Measurements from ENCODE around the gene FBXO31. TPM values are rescaled to one million over a fixed set of nuclear protein-coding genes. Genes with fewer than 3 reads are reported as not detected.

The FBXO31 gene
- total RNA-seq, 1 donor from 2014 or later, result 27.1 TPM

GRCh38 chr16:87360862-87361610 lies 22.5 kb downstream of the FBXO31 start:
- intact Hi-C loops (cut with micrococcal nuclease), result no loop called here
- Mint-ChIP-seq H3K4me3 (no peak overlapping the region), H3K27ac (no peak overlapping the region), H3K27me3 (no peaks in the 10 kb centered on the region), H3K36me3 (ENCODE audit: low read depth) (peaks cover 57% of the 10 kb centered on the region), H3K9me3 (no peaks in the 10 kb centered on the region), H3K4me1 (peaks cover 9% of the 10 kb centered on the region)
- ATAC-seq (ENCODE audit: low read depth), result no peak
- POLR2A ChIA-PET, result interaction anchor here (0.6 kb wide), 1 partner anchor 22 kb away, joined by 3 read pairs; the partner anchor contains the start of gene FBXO31
- DNase-seq, result no peak
- CTCF ChIA-PET, result no interaction called here
- no peak for TF ChIP-seq CTCF (IDR thresholded peaks at IDR 0.05)

- H3K9me3 Mint-ChIP-seq, result no peaks in the 10 kb centered on the region
- no peak for TF ChIP-seq CTCF (IDR thresholded peaks at IDR 0.05)
- ATAC-seq (ENCODE audit: low read depth) (no peak), DNase-seq (no peak)
- peaks cover 3% of the 10 kb centered on the region for H3K4me1 Mint-ChIP-seq
- H3K36me3 Mint-ChIP-seq (ENCODE audit: low read depth), result peaks cover 56% of the 10 kb centered on the region
- ChIA-PET POLR2A (no interaction called here), CTCF (no interaction called here)
- H3K27me3 Mint-ChIP-seq, result no peaks in the 10 kb centered on the region
- no peak overlapping the region for H3K4me3 Mint-ChIP-seq
- intact Hi-C loops (cut with micrococcal nuclease), result no loop called here
- H3K27ac Mint-ChIP-seq, result no peak overlapping the region
Measured at GRCh38 chr16:87359121-87359520, 24.5 kb downstream of the FBXO31 start.

GRCh38 chr16:87358696-87359095 lies 24.9 kb downstream of the FBXO31 start:
- no peak for DNase-seq
- Mint-ChIP-seq H3K36me3 (ENCODE audit: low read depth) (peaks cover 55% of the 10 kb centered on the region), H3K27ac (no peak overlapping the region), H3K27me3 (no peaks in the 10 kb centered on the region), H3K9me3 (no peaks in the 10 kb centered on the region), H3K4me3 (no peak overlapping the region), H3K4me1 (peaks cover 2% of the 10 kb centered on the region)
- no peak for ATAC-seq (ENCODE audit: low read depth)
- intact Hi-C loops (cut with micrococcal nuclease), result no loop called here
- no peak for TF ChIP-seq CTCF (IDR thresholded peaks at IDR 0.05)
- ChIA-PET CTCF (no interaction called here), POLR2A (no interaction called here)

GRCh38 chr16:87358250-87358649 lies 25.3 kb downstream of the FBXO31 start:
- no peak overlapping the region for H3K27ac Mint-ChIP-seq
- no peaks in the 10 kb centered on the region for H3K4me1 Mint-ChIP-seq
- no peak overlapping the region for H3K4me3 Mint-ChIP-seq
- no peaks in the 10 kb centered on the region for H3K27me3 Mint-ChIP-seq
- no peak for TF ChIP-seq CTCF (IDR thresholded peaks at IDR 0.05)
- peaks cover 50% of the 10 kb centered on the region for H3K36me3 Mint-ChIP-seq (ENCODE audit: low read depth)
- ChIA-PET CTCF (no interaction called here), POLR2A (no interaction called here)
- ATAC-seq (ENCODE audit: low read depth), result no peak
- intact Hi-C loops (cut with micrococcal nuclease), result no loop called here
- no peaks in the 10 kb centered on the region for H3K9me3 Mint-ChIP-seq
- DNase-seq, result no peak

GRCh38 chr16:87356491-87356853 lies 27.1 kb downstream of the FBXO31 start:
- H3K36me3 Mint-ChIP-seq (ENCODE audit: low read depth), result peaks cover 49% of the 10 kb centered on the region
- H3K9me3 Mint-ChIP-seq, result no peaks in the 10 kb centered on the region
- intact Hi-C loops (cut with micrococcal nuclease), result no loop called here
- ATAC-seq (ENCODE audit: low read depth), result no peak
- no peak overlapping the region for H3K27ac Mint-ChIP-seq
- H3K4me1 Mint-ChIP-seq, result no peaks in the 10 kb centered on the region
- no peaks in the 10 kb centered on the region for H3K27me3 Mint-ChIP-seq
- ChIA-PET POLR2A (no interaction called here), CTCF (no interaction called here)
- H3K4me3 Mint-ChIP-seq, result no peak overlapping the region
- TF ChIP-seq CTCF (IDR thresholded peaks at IDR 0.05), result no peak
- no peak for DNase-seq

Measured in activated B cell treated with CpG ODN at 0.5 μM for 24 hours (primary cell).